HAP-1 (cell line): ENCODE measurements around the gene ABHD12B.

Experiments used
- DNase-seq, 2 experiments: peaks; one replicate each; pipeline ENCODE4 v3.0.0-alpha.2; 2016 to 2020; ENCODE audit warnings: low spot score in 2 of 2
- H3K27me3 ChIP-seq: fragments of 250-450 bp; sonication (Bioruptor Pico); 2 replicates; pipeline ENCODE4 v1.5.1; 2020; ENCODE audit warnings: low read depth, mild to moderate bottlenecking, moderate library complexity
- H3K36me3 ChIP-seq: fragments of 250-450 bp; sonication (Bioruptor Pico); replicated peaks from 2 replicates; pipeline ENCODE4 v1.5.1; 2020; ENCODE audit warnings: mild to moderate bottlenecking
- H3K4me1 ChIP-seq: fragments of 250-450 bp; sonication (Bioruptor Pico); 2 replicates; pipeline ENCODE4 v1.5.1; 2020; ENCODE audit warnings: mild to moderate bottlenecking
- H3K4me3 ChIP-seq: fragments of 250-450 bp; sonication (Bioruptor Pico); 2 replicates; pipeline ENCODE4 v1.5.1; 2020; ENCODE audit warnings: mild to moderate bottlenecking, moderate library complexity
- H3K9me3 ChIP-seq: fragments of 250-450 bp; sonication (Bioruptor Pico); 2 replicates; pipeline ENCODE4 v1.5.1; 2020; ENCODE audit warnings: mild to moderate bottlenecking, moderate library complexity
- in situ Hi-C: fragments of 300-500 bp; cut with MboI; formaldehyde crosslinking; loops from 3 replicates; pipeline ENCODE4 v1.14.3; 2020; ENCODE audit warnings: low sequenced_read_pairs, inconsistent platforms, mixed read lengths

Gene ABHD12B

DNA sequence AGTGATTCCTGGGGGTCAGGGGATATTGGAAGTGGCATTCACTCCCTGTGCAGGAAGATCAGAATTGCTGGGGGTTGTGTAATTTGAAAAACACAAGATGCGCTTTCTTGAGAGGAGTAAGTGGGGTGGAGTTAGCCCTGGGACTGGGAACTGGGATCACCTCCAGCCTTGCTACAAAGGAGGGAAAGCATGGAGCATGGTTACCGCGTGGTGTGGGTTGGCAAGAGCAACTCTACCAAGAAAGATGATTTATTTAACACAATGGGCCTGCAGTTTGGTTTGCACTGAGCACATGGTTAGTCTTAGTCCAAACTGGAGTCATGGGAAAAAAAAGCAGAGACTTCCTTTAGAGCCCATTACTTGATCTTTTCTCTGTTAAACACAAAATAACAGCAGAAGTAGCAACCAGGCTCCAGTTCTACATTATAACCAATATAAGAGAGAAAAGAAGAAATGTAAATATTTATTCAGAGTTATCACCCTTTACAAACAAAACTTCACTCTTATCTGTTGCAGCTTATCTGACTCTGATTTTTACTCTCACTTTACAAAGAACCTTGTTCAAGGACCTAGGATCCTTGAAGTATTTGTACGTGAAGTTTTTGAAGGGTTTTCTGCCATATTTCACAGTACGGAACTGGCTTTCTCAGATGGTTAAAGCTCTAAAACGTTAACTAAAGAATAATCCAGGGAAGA lies 38.8 kb upstream of the ABHD12B start:
- no peak for DNase-seq
- H3K4me1 ChIP-seq: peaks cover 20% of the 10 kb centered on the region
- H3K27me3 ChIP-seq: no peaks in the 10 kb centered on the region
- no peaks in the 10 kb centered on the region for H3K9me3 ChIP-seq
- in situ Hi-C loops: no loop called here
- H3K36me3 ChIP-seq: no peaks in the 10 kb centered on the region
- no peak overlapping the region for H3K4me3 ChIP-seq

DNA sequence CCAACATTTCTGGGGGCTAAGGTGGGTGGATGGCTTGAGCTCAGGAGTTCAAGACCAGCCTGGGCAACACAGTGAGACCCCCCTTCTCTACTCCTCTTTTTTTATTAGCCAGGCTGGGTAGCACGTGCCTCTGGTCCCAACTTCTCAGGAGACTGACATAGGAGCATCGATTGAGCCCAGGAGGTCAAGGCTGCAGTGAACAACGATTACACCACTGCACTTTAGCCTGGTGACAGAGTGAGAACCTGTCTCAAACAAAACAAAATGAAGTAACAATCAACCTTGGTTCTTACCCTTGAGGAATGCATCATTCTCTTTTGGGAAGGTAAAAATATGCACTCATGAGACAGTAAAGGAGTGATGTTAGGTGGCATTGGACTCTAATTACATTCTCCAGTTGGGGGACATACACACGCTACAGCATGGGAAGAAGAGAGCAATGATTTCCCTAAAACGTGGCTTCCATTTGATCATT lies 37.0 kb upstream of the ABHD12B start:
- Histone ChIP-seq H3K4me3 (no peak overlapping the region), H3K27me3 (no peaks in the 10 kb centered on the region), H3K4me1 (peaks cover 13% of the 10 kb centered on the region), H3K36me3 (no peaks in the 10 kb centered on the region), H3K9me3 (no peaks in the 10 kb centered on the region)
- in situ Hi-C loops: no loop called here
- DNase-seq: no peak

- in situ Hi-C loops: no loop called here
- no peaks in the 10 kb centered on the region for H3K9me3 ChIP-seq
- no peak for DNase-seq
- H3K27me3 ChIP-seq: no peaks in the 10 kb centered on the region
- peaks cover 13% of the 10 kb centered on the region for H3K4me1 ChIP-seq
- H3K4me3 ChIP-seq: no peak overlapping the region
- no peaks in the 10 kb centered on the region for H3K36me3 ChIP-seq
Observed at GRCh38 chr14:50835280-50835679, 36.6 kb upstream of the ABHD12B start.

GRCh38 chr14:50836515-50836914 lies 35.3 kb upstream of the ABHD12B start:
- no peaks in the 10 kb centered on the region for H3K36me3 ChIP-seq
- H3K9me3 ChIP-seq: no peaks in the 10 kb centered on the region
- H3K27me3 ChIP-seq: no peaks in the 10 kb centered on the region
- no peak for DNase-seq
- H3K4me1 ChIP-seq: peaks cover 11% of the 10 kb centered on the region
- H3K4me3 ChIP-seq: no peak overlapping the region
- in situ Hi-C loops: no loop called here

DNA sequence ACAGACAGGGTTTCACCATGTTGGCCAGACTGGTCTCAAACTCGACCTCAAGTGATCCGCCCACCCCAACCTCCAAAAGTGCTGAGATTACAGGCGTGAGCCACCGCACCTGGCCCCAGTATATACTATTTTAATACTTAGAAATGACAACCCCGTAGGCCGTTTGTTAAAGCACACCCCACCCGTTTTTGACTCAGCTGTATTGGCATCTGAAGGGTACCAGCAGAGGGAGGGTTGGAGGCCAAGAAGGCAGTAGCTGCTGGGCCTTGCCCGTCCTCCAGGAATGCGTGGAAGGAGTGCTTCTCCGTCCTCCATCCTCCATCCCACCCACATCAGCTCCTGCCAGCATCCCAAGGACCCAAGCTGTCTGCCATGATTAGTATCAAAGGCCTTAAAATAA lies 34.6 kb upstream of the ABHD12B start:
- H3K27me3 ChIP-seq: no peaks in the 10 kb centered on the region
- in situ Hi-C loops: no loop called here
- H3K36me3 ChIP-seq: no peaks in the 10 kb centered on the region
- no peak for DNase-seq
- no peaks in the 10 kb centered on the region for H3K9me3 ChIP-seq
- peaks cover 4% of the 10 kb centered on the region for H3K4me1 ChIP-seq
- H3K4me3 ChIP-seq: no peak overlapping the region

- Histone ChIP-seq H3K4me1 (no peaks in the 10 kb centered on the region), H3K27me3 (no peaks in the 10 kb centered on the region), H3K36me3 (no peaks in the 10 kb centered on the region), H3K9me3 (no peaks in the 10 kb centered on the region), H3K4me3 (no peak overlapping the region)
- in situ Hi-C loops: no loop called here
- no peak for DNase-seq
Observed at GRCh38 chr14:50837850-50838470, 33.9 kb upstream of the ABHD12B start.

DNA sequence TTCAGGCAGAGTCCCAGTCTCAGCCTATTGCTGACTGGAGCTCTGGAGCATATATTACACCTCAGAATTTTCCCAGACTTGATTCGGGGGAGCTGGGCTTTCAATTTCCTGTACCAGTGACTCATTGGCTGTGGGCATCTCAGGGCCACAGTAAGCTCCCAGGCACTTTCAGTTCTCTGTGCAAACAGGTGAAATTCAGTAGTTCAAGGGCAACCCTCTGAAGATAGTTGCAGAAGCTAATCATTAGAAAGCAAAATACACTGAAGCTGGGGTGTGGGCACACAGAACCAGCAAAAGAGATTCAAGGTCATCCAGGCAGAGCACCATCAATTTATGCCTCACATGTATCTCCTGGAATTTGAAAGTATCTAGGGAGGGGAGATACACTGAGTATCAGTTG lies 32.8 kb upstream of the ABHD12B start:
- no peaks in the 10 kb centered on the region for H3K4me1 ChIP-seq
- DNase-seq: no peak
- no peaks in the 10 kb centered on the region for H3K9me3 ChIP-seq
- no peaks in the 10 kb centered on the region for H3K27me3 ChIP-seq
- in situ Hi-C loops: no loop called here
- no peaks in the 10 kb centered on the region for H3K36me3 ChIP-seq
- H3K4me3 ChIP-seq: no peak overlapping the region

DNA sequence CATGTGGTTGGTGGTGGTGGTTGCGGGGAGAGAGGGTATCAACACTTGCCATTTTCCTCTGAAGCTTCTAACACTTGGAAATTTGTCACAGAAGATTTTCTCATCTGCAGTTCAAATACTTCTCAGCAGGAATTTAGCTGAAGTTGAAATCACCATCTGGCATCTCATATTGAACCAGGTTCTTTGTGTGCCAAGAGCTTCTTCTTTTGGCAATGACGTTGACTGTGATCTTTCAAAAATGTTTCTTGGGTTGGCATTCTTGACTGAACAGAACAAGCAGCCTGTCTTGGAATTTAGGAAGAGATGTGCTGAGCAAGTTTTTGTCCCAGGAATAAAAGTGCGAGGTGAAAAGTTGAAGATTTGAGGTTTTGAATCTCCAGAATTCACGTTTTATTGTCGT lies 32.2 kb upstream of the ABHD12B start:
- in situ Hi-C loops: no loop called here
- H3K4me1 ChIP-seq: no peaks in the 10 kb centered on the region
- no peak for DNase-seq
- H3K9me3 ChIP-seq: no peaks in the 10 kb centered on the region
- no peak overlapping the region for H3K4me3 ChIP-seq
- H3K27me3 ChIP-seq: no peaks in the 10 kb centered on the region
- H3K36me3 ChIP-seq: no peaks in the 10 kb centered on the region

GRCh38 chr14:50844391-50844790 lies 27.5 kb upstream of the ABHD12B start:
- in situ Hi-C loops: no loop called here
- no peaks in the 10 kb centered on the region for H3K4me1 ChIP-seq
- H3K4me3 ChIP-seq: no peak overlapping the region
- H3K36me3 ChIP-seq: no peaks in the 10 kb centered on the region
- no peak for DNase-seq
- no peaks in the 10 kb centered on the region for H3K27me3 ChIP-seq
- H3K9me3 ChIP-seq: no peaks in the 10 kb centered on the region

DNA sequence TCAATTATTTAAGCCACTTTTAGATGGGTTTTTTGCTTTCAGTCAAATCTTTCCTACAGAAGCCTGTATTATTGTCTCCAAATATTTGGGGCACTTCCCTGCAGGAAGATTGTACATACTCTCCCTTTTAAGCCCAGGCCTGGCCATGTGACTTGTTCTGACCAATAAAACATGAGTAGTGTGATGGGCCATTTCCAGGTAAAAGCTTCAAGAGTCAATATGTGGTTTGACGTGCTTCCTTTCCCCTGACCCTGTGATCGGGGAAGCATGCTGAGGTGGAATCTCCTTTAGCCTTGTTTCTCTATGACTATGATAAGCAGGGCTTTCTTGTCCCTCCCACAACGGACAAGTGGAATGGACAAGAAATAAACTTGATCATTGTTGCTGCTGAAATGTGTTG lies 26.7 kb upstream of the ABHD12B start:
- in situ Hi-C loops: no loop called here
- Histone ChIP-seq H3K9me3 (no peaks in the 10 kb centered on the region), H3K4me3 (no peak overlapping the region), H3K4me1 (no peaks in the 10 kb centered on the region), H3K27me3 (no peaks in the 10 kb centered on the region), H3K36me3 (no peaks in the 10 kb centered on the region)
- no peak for DNase-seq

DNA sequence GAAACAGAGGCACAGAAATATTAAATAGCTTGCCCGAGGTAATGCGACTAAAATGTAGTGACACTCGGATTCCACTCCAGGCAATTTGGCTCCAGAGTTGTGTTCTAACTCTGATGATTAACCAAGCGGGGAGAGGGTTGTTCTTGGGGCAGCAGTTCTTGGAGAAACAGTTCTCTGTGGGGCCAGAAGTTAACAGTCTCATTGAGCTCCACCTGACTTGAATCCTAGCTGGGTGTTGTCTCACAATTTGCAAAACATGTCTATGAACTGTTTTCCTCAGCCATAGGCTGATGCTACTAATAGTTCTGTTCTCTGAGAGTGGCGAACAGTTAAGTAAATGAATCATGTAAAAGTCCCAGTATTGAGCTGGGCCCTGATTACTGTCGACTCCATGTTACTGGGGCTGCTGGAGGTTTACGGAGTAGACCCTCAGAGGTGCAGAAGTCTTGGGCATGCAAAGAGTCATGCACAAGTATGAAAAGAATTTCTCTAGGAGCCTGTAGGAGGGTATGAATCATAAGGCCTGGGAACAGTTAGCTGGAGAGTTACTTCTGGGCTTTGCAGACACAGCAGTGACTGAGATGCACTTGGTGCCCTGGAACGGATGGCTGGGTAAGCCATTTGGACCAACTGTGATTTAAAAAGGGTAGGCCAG lies 25.5 kb upstream of the ABHD12B start:
- DNase-seq: no peak
- Histone ChIP-seq H3K36me3 (no peaks in the 10 kb centered on the region), H3K27me3 (no peaks in the 10 kb centered on the region), H3K9me3 (no peaks in the 10 kb centered on the region), H3K4me3 (no peak overlapping the region), H3K4me1 (no peaks in the 10 kb centered on the region)
- in situ Hi-C loops: no loop called here

DNA sequence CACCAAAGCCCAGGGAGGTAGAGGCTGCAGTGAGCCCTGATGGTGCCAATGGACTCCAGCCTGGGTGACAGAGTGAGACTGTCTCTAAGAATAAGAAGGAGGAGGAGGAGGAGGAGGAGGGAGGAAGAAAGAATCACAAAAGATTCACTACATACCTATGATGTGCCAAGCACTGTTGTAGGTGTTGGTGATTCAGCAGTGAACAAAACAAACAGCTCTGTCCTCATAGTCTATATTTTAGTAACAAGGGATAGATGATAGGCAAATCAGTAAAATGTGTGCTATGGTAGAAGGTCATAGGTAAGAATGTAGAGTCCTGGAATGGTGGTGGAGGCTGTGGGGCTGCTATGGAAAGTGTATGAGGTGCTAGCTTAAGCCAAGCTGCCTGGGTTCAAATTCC lies 18.0 kb upstream of the ABHD12B start:
- Histone ChIP-seq H3K9me3 (no peaks in the 10 kb centered on the region), H3K4me3 (no peak overlapping the region), H3K4me1 (no peaks in the 10 kb centered on the region), H3K27me3 (no peaks in the 10 kb centered on the region), H3K36me3 (no peaks in the 10 kb centered on the region)
- in situ Hi-C loops: no loop called here
- no peak for DNase-seq

- DNase-seq: no peak
- Histone ChIP-seq H3K9me3 (no peaks in the 10 kb centered on the region), H3K36me3 (no peaks in the 10 kb centered on the region), H3K4me1 (peaks cover 3% of the 10 kb centered on the region), H3K27me3 (no peaks in the 10 kb centered on the region), H3K4me3 (no peak overlapping the region)
- in situ Hi-C loops: no loop called here
Observed at GRCh38 chr14:50854521-50854920, 17.3 kb upstream of the ABHD12B start.

GRCh38 chr14:50855558-50855957 lies 16.3 kb upstream of the ABHD12B start:
- DNase-seq: no peak
- no peaks in the 10 kb centered on the region for H3K27me3 ChIP-seq
- no peaks in the 10 kb centered on the region for H3K36me3 ChIP-seq
- H3K4me1 ChIP-seq: peaks cover 10% of the 10 kb centered on the region
- no peak overlapping the region for H3K4me3 ChIP-seq
- no peaks in the 10 kb centered on the region for H3K9me3 ChIP-seq
- in situ Hi-C loops: no loop called here
